CD4-positive, alpha-beta T cell treated with Interleukin-17A for 1 hour (primary cell): Measurements from ENCODE around the gene PPP3CA.
"Not testable (repeated sequence)": the region's sequence is repeated elsewhere in the genome, so short reads cannot be mapped to it uniquely, and the experiment has no call there.

ENCODE experiments used
- DNase-seq: peaks from one replicate; pipeline ENCODE4 v3.0.0-alpha.2; 2020

The PPP3CA gene

GRCh38 chr4:101131058-101131457, 216.3 kb downstream of the PPP3CA start:
- DNase-seq, result not testable (repeated sequence)

- DNase-seq, result not testable (repeated sequence)
Observed at GRCh38 chr4:101128898-101129297, 218.4 kb downstream of the PPP3CA start.

GRCh38 chr4:101128473-101128872, 218.9 kb downstream of the PPP3CA start:
- DNase-seq, result no peak

GRCh38 chr4:101127176-101127790, 220.0 kb downstream of the PPP3CA start:
- DNase-seq, result no peak

GRCh38 chr4:101126059-101126458, 221.3 kb downstream of the PPP3CA start:
- DNase-seq, result no peak

GRCh38 chr4:101125045-101125942, 222.0 kb downstream of the PPP3CA start:
- DNase-seq, result no peak

- DNase-seq, result no peak
Observed at GRCh38 chr4:101123231-101123630, 224.1 kb downstream of the PPP3CA start.

GRCh38 chr4:101122019-101122418, 225.3 kb downstream of the PPP3CA start:
- DNase-seq, result no peak

- no peak for DNase-seq
Observed at GRCh38 chr4:101119141-101119540, 228.2 kb downstream of the PPP3CA start.

GRCh38 chr4:101118617-101119016, 228.7 kb downstream of the PPP3CA start:
- no peak for DNase-seq

GRCh38 chr4:101115887-101116286, 231.4 kb downstream of the PPP3CA start:
- no peak for DNase-seq

- no peak for DNase-seq
Observed at GRCh38 chr4:101114936-101115372, 232.4 kb downstream of the PPP3CA start.

- DNase-seq, result no peak
Observed at GRCh38 chr4:101104312-101105052, 242.8 kb downstream of the PPP3CA start.

GRCh38 chr4:101103381-101104142, 243.8 kb downstream of the PPP3CA start:
- DNase-seq, result peak; percentile 7

GRCh38 chr4:101102114-101102742, 245.1 kb downstream of the PPP3CA start:
- DNase-seq, result no peak

GRCh38 chr4:101101072-101101471, 246.3 kb downstream of the PPP3CA start:
- no peak for DNase-seq

GRCh38 chr4:101098666-101099400, 248.5 kb downstream of the PPP3CA start:
- no peak for DNase-seq

GRCh38 chr4:101092609-101093008, 254.7 kb downstream of the PPP3CA start:
- DNase-seq, result not testable (repeated sequence)

- no peak for DNase-seq
Observed at GRCh38 chr4:101089168-101089567, 258.2 kb downstream of the PPP3CA start.

- no peak for DNase-seq
Observed at GRCh38 chr4:101086801-101087586, 260.3 kb downstream of the PPP3CA start.

GRCh38 chr4:101083131-101083530, 264.2 kb downstream of the PPP3CA start:
- DNase-seq, result no peak
